Cerebellar cortex (tissue), 1 donor: ENCODE measurements around the gene SLC37A3.
A peak's percentile ranks its signal among the peaks of the same experiment; 100 is the strongest.
"Not testable (repeated sequence)": the region's sequence is repeated elsewhere in the genome, so short reads cannot be mapped to it uniquely, and the experiment has no call there.

Experiments
- DNase-seq: peaks from one replicate; pipeline ENCODE4 v3.0.0-alpha.2; 2015; ENCODE audit warnings: low spot score

Gene SLC37A3

GRCh38 chr7:140397784-140398750 is at the start of gene SLC37A3:
Gene SLC37A3 (minus strand): TSS chr7:140398530. CDS start chr7:140382526, 16,004 bp downstream.
- DNase-seq = peak; percentile 78

- DNase-seq = no peak
Measured at GRCh38 chr7:140447841-140448240, 49.5 kb upstream of the SLC37A3 start.

GRCh38 chr7:140446467-140446866 is 48.1 kb upstream of the SLC37A3 start:
- no peak for DNase-seq

- no peak for DNase-seq
Measured at GRCh38 chr7:140441519-140441918, 43.2 kb upstream of the SLC37A3 start.

GRCh38 chr7:140440593-140440992 is 42.3 kb upstream of the SLC37A3 start:
- no peak for DNase-seq

GRCh38 chr7:140439359-140439758 is 41.0 kb upstream of the SLC37A3 start:
- no peak for DNase-seq

- no peak for DNase-seq
Measured at GRCh38 chr7:140435252-140435895, 37.0 kb upstream of the SLC37A3 start.

GRCh38 chr7:140433396-140433795 is 35.1 kb upstream of the SLC37A3 start:
- no peak for DNase-seq

GRCh38 chr7:140426130-140426529 is 27.8 kb upstream of the SLC37A3 start:
- DNase-seq = no peak

GRCh38 chr7:140425718-140426117 is 27.4 kb upstream of the SLC37A3 start:
- no peak for DNase-seq

GRCh38 chr7:140423501-140423900 is 25.2 kb upstream of the SLC37A3 start:
- DNase-seq = no peak

GRCh38 chr7:140421521-140421920 is 23.2 kb upstream of the SLC37A3 start:
- DNase-seq = no peak

- no peak for DNase-seq
Measured at GRCh38 chr7:140418653-140419052, 20.3 kb upstream of the SLC37A3 start.

GRCh38 chr7:140418156-140418472 is 19.8 kb upstream of the SLC37A3 start:
- not testable (repeated sequence) for DNase-seq

- DNase-seq = no peak
Measured at GRCh38 chr7:140417456-140418155, 19.3 kb upstream of the SLC37A3 start.

- DNase-seq = no peak
Measured at GRCh38 chr7:140416560-140416959, 18.2 kb upstream of the SLC37A3 start.

- DNase-seq = not testable (repeated sequence)
Measured at GRCh38 chr7:140415816-140416215, 17.5 kb upstream of the SLC37A3 start.

GRCh38 chr7:140415361-140415760 is 17.0 kb upstream of the SLC37A3 start:
- DNase-seq = no peak

- no peak for DNase-seq
Measured at GRCh38 chr7:140404565-140405065, 6.3 kb upstream of the SLC37A3 start.

GRCh38 chr7:140403878-140404564 is 5.7 kb upstream of the SLC37A3 start, which contains the start of gene RAB19:
Gene RAB19 (plus strand): TSS chr7:140404058. CDS start chr7:140407647, 3,589 bp downstream.
- no peak for DNase-seq

- no peak for DNase-seq
Measured at GRCh38 chr7:140402178-140402835, 4.0 kb upstream of the SLC37A3 start.
